T follicular helper cell (primary cell): ENCODE measurements around the gene PRM2.
"Not testable (repeated sequence)": the region's sequence is repeated elsewhere in the genome, so short reads cannot be mapped to it uniquely, and the experiment has no call there.

Source experiments
- DNase-seq: peaks from one replicate; pipeline ENCODE4 v3.0.0-alpha.2; 2020; ENCODE audit warnings: low read depth

PRM2 gene

DNA sequence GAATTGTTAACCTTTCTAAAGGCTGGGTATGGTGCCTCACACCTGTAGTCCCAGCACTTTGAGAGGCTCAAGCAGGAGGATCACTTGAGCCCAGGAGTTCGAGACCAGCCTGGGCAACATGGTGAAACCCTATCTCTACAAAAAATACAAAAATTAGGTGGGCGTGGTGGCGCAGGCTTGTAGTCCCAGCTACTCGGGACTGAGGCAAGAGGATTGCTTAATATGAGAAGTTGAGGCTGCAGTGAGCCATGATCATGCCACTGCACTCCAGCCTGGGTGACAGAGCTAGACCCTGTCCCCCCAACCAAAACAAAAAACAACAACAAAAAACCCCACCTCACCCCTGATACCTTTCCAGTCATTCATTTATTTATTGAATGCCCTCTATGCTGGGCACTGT is 13.4 kb upstream of the PRM2 start:
- not testable (repeated sequence) for DNase-seq

GRCh38 chr16:11289202-11289601 is 12.9 kb upstream of the PRM2 start:
- no peak for DNase-seq

DNA sequence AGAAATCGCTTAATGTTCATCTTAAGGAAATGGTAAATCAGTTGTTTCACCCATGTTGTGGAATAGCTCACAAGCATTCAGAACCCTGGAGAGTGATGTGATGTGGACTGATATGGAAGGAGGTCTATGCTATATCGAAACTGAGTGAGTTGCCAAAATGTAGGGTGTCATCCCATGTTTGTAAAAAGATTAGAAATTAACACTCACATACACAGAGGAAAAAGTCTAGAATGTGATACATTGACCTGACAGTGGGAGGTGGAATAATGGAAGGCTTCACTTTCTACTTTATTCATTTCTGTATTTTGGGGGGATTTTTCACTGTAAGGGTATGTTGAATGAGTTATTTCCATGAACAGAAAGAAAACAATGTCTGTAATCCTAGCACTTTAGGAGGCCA is 9.6 kb upstream of the PRM2 start:
- DNase-seq: no peak

DNA sequence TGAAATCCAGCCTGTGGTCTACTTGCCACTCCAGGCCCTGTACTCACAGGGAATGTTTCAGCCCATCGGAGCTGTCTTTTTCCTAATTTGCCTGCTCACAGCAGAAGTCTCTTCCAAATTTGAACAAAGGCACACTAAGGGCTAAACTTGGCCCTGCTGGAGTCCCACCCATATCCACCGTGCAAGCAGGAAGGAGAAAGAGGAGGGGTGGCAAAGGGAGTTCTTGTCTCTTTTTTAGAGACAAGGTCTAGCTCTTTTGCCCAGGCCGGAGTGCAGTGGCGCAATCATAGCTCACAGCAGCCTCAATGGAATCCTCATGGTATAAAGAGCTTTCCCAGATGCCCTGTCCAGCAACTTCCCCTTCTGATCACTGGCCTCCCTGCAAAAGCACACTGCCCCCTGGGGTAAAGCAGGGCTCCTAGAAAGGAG is 7.6 kb upstream of the PRM2 start:
- DNase-seq: no peak

DNA sequence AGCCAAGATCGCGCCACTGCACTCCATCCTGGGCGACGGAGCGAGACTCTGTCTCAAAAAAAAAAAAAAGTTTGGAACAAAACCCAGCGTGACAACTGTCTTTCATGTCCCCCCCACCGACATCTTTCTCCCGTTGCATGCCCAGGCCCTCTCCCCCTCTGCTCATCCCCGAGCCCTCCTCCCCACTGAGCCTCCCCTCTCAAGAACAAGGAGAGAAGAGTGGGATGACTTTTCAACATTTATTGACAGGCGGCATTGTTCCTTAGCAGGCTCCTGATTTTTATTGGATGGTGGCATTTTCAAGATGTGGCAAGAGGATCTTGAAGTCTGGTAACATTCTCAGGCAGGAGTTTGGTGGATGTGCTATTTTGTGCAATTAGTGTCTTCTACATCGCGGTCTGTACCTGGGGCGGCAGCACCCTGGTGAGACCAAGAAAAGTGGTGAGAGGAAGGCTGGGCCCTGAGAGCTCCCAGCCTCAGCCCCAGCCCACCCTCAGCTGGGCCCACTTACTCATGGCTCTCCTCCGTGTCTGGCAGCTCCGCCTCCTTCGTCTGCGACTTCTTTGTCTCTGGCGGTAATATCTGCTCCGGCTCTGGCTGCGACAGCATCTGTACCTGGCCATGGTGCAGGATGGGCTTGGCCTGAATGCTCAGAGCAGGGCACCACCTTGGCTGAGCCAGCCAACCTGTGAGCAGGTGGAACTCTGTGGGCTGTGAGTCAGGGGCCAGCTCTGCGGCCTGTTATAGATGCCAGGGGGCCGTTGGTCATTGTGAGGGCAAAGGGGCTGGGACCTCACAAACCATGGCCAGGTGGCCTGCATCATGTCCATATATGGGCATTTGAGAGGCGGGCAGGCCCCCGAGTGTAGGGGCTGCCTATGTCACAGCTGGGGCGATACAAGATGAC is 4.6 kb upstream of the PRM2 start, which contains the start of gene PRM1:
PRM1 (minus strand) TSS at position 715 of the 907 bp plus-strand sequence; CDS start at position 623, 92 bp downstream.
- DNase-seq: no peak

DNA sequence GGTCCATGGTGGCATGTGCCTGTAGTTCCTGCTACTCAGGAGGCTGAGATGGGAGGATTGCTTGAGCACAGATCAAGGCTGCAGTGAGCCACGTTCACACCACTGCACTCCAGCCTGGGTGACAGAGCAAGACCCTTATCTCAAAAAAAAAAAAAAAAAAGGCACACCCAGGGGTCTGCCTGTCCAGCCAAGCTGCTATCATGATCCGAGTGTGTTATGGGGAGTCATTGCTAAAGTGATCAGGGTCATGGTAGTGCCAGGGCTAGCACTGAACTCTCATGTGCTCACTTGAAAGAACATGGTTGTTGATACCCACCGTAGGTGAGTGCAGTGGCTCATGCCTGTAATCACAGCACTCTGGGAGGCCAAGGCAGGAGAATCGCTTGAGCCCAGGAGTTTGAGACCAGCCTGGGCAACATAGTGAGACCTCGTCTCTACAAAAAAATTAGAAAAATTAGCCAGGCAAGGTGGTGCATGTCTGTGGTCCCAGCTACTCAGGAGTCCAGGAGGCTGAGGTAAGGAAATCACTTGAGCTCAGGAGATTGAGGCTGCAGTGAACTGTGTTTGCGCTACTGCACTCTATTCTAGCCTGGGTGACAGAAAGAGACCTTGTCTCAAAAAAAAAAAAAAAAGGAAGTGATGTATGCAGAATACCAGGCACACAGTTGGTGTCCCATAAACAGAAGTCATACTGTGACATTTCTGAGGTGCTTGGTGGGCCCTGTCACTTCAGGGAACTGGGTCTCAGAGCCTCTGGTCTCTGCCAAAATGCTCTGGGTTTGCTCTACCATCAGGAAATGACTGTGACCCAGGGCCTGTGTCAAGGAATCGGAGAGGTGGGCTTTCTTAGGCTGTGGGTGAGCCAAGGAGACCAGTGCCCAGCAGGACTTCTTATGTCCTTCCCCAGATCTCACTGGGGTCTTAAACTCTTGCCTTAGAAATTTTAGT is 2.7 kb upstream of the PRM2 start:
- no peak for DNase-seq

GRCh38 chr16:11277607-11278337 is 1.5 kb upstream of the PRM2 start:
- no peak for DNase-seq

GRCh38 chr16:11276896-11277593 is 765 bp upstream of the PRM2 start:
- DNase-seq: no peak

DNA sequence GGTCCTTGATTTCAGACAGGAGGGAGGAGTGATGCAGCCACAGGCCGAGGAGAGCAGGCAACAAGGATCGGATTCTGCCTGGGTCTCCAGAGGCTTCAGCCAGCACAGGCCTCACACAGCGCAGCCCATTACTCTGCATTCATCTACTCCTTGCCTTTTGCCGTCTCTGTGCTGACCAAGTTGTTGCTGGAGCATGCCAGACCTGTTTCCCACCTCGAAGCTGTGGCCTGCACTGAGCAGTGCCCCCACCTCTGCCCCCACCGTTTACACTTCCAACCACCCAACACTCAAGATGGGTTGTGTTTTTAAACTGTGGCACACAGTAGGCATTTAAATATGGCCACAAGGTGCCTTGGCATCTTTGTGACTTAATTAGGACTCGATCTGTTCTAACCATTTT is 1.3 kb downstream of the PRM2 start:
- no peak for DNase-seq

GRCh38 chr16:11273721-11274324 is 2.5 kb downstream of the PRM2 start:
- no peak for DNase-seq

DNA sequence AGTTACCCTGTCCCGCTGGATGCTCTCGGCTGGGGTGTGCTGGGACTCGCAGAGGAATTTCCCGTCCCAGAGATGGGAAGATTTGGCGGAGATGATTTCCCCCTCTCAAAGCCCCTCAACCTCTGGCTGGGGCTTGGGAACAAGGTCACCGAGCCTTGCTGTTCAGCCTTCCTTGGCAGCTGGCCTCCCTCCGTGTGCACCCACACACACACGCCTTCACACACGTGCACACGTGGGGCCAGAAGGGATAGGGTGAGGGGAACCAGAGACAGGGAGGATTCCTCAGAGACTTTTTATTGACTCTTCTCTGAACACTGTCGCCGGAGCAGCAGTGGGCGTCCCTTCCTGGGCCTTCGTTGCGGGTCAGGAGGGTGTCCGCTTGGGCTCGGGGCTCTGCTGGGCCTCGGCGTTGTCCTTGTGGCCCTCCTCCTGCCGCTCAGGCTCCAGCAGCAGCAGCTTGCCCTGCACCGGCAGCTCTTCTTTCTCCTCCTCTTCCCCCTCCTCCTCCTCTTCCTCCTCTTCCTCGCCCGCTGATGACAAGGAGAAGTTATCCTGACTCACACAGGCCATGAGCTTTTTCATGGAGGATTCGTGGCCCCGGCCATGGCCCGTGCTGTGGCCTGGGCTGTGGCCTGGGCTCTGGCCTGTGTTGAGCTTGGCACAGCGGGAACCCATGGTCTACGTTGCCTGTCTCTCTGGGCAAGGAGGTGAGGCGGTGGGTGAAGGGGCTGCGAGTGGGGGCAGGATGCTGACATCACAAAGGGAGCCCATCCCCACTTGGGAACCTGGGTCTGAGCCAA is 3.2 kb downstream of the PRM2 start, which contains the start of gene PRM3:
PRM3 (minus strand) TSS at position 709 of the 800 bp plus-strand sequence; CDS start at position 675, 34 bp downstream.
- DNase-seq: no peak

DNA sequence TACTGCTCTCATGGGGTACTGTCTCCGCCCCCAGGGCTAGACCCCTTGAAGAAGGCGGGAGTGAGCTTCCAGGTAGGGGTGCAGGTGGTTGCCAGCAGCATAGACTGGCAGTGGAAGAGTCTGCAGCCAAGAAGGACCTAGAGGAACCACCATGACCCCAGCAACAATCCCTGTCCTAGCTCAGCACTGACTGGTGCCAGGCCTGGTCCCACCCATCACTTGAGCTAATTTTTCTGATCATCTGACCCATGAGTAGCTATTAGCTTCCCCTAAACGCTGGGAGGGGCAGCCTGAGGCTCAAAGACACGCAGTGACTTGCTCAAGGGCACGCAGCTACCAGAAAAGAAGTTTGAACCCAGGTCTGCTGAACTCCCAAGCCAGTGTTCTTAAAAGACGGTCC is 3.8 kb downstream of the PRM2 start:
- no peak for DNase-seq

- no peak for DNase-seq
Observed at GRCh38 chr16:11271610-11272009, 4.7 kb downstream of the PRM2 start.

DNA sequence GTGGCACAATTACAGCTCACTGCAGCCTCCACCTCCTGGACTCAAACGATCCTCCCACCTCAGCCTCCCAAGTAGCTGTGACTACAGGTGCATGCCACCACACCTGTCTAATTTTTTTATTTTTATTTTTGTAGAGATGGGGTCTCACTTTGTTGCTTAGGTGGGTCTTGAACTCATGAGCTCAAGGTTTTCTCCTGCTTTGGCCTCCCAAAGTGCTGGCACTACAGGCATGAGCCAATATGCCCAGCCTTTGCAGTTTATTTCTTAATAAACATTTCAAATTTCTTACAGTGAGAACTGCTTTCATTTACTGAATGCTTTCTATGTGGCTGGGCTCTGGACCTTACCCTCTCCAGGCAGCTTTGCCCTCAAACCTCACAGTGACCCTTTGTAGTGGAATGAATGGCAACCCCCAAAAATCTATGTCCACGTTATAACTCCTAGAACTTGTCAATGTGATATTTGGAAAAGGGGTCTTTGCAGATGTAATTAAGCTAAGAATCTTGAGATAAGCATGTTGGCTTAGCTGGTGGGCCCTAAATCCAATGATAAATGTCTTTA is 5.6 kb downstream of the PRM2 start:
- no peak for DNase-seq

- DNase-seq: no peak
Observed at GRCh38 chr16:11268921-11269375, 7.3 kb downstream of the PRM2 start, which contains the start of gene TNP2. Gene TNP2 (minus strand): TSS chr16:11269325. CDS start chr16:11269262, 63 bp downstream.

DNA sequence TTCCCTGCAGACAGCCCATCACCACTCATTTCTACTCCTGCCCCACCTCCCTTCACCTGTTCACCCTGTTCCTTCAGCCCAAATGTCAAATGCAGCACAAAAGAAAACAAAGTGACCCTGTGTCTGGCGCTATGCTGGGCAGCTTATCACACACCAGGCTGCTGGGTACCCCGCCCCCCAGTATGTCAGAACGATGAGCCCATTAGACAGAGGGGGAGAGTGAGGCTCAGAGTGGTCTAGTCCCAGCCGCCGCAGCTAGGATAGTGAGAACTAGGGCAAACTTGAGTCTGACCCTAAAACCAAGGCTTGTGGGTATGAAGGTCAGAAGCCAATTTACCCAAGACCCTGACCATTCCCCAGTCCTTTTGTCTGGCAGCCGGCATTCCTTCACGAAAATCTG is 11.2 kb downstream of the PRM2 start:
- DNase-seq: no peak

GRCh38 chr16:11264155-11264832 is 12.0 kb downstream of the PRM2 start:
- DNase-seq: no peak

DNA sequence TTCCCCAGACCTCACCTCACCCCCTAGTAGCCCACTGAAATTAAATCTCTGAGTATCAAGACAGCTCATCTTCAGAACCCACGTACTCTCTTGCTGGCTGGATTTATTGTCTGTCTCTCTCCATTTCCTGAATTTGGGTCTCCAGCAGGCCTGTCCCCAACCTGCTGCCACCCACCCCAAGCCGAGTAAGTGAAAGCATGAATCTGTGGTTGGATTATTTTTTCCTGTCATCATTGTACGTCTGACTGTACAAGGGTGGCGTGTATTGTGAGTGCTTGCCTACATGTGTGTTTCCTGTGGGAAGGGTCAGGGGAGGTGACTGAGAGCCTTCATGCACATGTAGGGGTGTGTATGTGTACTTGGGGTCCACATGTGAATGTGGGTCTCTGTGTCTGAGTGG is 12.5 kb downstream of the PRM2 start:
- no peak for DNase-seq

DNA sequence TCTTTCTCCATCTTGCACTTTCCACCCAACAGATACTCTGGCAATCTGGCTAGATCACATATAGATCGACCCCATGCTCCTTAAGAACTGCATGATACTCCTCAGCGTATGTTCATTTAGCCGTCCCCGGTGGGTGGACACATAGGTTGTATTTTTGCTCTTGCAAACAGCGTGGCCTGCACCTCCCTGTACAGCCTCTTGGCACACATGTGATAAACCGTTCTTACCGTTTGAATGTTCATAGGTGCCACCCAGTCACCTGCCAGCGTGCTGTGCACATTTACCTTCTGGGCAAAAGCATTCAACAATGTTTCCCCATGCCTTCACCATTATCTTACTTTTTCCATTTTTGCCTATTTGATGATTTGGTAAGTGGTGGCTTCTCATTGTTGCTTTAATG is 13.4 kb downstream of the PRM2 start:
- DNase-seq: no peak
